Measurements from ENCODE around the gene PHOX2A.

PHOX2A gene

DNA sequence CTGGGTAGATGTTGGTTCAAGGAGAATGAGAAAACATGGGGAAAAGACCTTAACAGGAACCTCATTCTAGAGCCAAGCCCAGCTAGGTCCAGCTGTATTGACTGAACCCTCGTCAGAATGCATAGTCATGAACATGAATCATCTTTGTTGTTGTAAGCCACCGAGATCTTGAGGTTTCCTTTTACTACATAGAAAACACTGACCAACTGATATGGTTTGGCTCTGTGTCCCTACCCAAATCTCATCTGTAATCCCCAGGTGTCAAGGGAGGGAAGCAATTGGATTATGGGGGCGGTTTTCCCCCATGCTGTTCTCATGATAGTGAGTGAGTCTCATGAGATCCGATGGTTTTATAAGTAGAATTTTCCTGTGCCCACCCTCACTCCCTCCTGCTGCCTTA is 19.4 kb upstream of the PHOX2A start:
- no peak overlapping the region for H3K4me3 ChIP-seq (ENCODE audit: low read length)
- H3K36me3 ChIP-seq (ENCODE audit: insufficient read depth, low read length), result no peaks in the 10 kb centered on the region
- no peak overlapping the region for H2AFZ ChIP-seq (ENCODE audit: low read depth, low read length)
- peaks cover 7% of the 10 kb centered on the region for H3K27me3 ChIP-seq (ENCODE audit: insufficient read depth, low read length)
- no peaks in the 10 kb centered on the region for H3K9me3 ChIP-seq (ENCODE audit: low read length)
- H3K4me1 ChIP-seq (ENCODE audit: insufficient read depth, low read length), result no peaks in the 10 kb centered on the region

DNA sequence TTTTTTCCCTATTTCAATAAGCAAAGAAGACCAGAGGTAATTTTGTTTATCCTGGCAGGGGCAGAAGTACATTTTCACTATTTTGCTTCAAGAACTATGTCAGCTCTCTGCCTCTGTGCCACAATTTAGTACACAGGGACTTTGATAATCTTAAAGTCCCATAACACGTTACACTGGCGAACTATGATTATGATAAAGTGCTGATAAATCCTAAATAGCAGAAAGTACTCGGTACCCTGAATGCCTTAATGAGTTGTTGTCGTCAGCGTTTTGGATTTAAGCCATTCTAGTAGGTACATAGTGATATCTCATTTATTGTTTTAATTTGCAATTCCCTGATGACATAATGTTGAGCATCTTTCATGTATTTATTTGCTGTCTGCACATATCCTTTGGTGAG is 16.6 kb upstream of the PHOX2A start:
- H3K9me3 ChIP-seq (ENCODE audit: low read length), result no peaks in the 10 kb centered on the region
- H3K36me3 ChIP-seq (ENCODE audit: insufficient read depth, low read length), result no peaks in the 10 kb centered on the region
- H3K4me3 ChIP-seq (ENCODE audit: low read length), result no peak overlapping the region
- no peaks in the 10 kb centered on the region for H3K4me1 ChIP-seq (ENCODE audit: insufficient read depth, low read length)
- H2AFZ ChIP-seq (ENCODE audit: low read depth, low read length), result no peak overlapping the region
- no peaks in the 10 kb centered on the region for H3K27me3 ChIP-seq (ENCODE audit: insufficient read depth, low read length)

DNA sequence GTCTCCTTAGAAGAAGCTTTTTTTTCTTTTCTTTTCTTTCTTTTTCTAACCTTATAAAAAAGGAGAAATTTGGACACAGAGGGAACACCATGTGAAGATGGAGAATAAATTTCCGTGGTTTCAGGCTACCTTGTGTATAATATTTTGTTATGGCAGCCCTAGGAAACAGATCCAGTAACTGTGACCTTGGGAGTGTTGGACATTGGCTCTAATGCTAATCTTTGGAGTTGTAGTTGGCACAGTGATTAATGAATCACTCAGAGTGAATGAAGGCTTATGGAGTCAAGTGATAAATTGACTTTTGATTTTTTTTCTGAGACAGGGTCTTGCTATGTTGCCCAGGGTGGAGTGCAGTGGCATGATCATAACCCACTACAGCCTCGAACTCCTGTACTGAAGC is 15.5 kb upstream of the PHOX2A start:
- H3K9me3 ChIP-seq (ENCODE audit: low read length), result no peaks in the 10 kb centered on the region
- no peaks in the 10 kb centered on the region for H3K4me1 ChIP-seq (ENCODE audit: insufficient read depth, low read length)
- no peak overlapping the region for H2AFZ ChIP-seq (ENCODE audit: low read depth, low read length)
- H3K36me3 ChIP-seq (ENCODE audit: insufficient read depth, low read length), result no peaks in the 10 kb centered on the region
- no peaks in the 10 kb centered on the region for H3K27me3 ChIP-seq (ENCODE audit: insufficient read depth, low read length)
- no peak overlapping the region for H3K4me3 ChIP-seq (ENCODE audit: low read length)

DNA sequence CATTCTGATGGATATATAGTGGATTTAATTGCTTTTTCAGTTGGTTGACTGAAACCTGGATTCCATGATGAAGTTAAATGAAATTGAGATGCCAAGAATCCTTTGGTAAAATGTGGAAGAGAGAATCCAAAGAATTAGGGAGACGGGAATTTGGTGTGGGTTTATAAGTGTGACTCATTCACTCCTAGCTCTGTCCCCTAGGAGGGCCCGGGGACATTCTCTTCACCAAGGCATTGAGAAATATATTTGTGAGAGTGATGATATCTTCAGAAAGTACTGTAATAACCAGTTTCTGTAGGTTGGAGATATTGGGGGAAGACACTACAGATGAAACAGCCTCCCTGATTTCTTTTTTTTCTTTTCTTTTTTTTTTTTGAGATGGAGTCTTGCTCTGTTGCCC is 13.6 kb upstream of the PHOX2A start:
- H3K36me3 ChIP-seq (ENCODE audit: insufficient read depth, low read length), result no peaks in the 10 kb centered on the region
- peaks cover 3% of the 10 kb centered on the region for H3K27me3 ChIP-seq (ENCODE audit: insufficient read depth, low read length)
- H2AFZ ChIP-seq (ENCODE audit: low read depth, low read length), result no peak overlapping the region
- H3K9me3 ChIP-seq (ENCODE audit: low read length), result no peaks in the 10 kb centered on the region
- no peaks in the 10 kb centered on the region for H3K4me1 ChIP-seq (ENCODE audit: insufficient read depth, low read length)
- H3K4me3 ChIP-seq (ENCODE audit: low read length), result no peak overlapping the region

DNA sequence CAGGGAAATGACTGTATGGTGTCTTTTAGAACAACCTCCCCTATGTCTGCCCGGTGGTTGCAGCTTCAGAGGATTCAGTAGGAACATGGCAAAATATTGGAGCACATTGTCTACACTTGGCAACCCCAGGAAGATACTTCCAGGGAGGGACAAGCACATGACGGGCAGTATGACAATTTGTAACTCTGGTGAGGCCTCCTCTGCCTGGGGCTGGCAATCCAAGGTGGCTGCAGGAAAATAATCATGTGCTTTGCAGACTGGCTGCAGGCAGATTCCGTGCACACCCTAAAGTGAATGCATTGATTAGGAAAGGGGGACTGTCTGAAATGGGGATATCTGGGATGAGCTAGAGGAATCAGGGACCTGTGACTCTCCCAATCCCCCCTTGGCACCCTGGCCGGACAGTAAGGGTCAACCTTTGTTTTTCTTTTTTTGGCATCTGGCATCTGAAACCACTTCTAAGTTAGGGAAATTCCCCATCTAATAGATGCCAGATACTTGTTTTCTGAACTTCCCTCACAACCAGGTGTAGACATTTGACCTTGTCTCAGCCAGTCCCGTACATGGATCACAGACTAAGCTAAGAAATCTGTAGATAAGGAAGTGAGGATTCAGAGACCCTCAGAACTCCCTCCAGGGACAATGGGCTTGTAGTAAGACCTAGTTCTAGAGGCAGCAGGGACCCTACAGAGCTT is 10.5 kb upstream of the PHOX2A start:
- H3K9me3 ChIP-seq (ENCODE audit: low read length), result no peaks in the 10 kb centered on the region
- H3K27me3 ChIP-seq (ENCODE audit: insufficient read depth, low read length), result peaks cover 20% of the 10 kb centered on the region
- no peaks in the 10 kb centered on the region for H3K36me3 ChIP-seq (ENCODE audit: insufficient read depth, low read length)
- H2AFZ ChIP-seq (ENCODE audit: low read depth, low read length), result no peak overlapping the region
- no peak overlapping the region for H3K4me3 ChIP-seq (ENCODE audit: low read length)
- no peaks in the 10 kb centered on the region for H3K4me1 ChIP-seq (ENCODE audit: insufficient read depth, low read length)

DNA sequence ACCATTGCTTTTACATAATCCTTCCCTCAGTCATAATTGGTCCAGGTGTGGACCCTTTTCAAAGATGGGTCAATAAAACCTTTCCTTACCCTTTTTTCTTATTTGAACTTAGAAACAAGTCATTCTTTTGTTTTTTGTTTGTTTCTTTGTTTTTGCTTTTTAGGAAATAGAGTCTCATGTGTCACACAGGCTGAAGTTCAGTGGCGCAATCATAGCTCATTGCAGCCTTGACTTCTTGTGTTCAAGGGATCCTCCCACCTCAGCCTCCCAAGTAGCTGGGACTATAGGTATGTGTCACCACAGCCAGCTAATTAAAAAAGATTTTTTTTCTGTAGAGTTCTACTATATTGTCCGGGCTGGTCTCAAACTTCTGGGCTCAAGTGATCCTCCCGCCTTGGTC is 9.4 kb upstream of the PHOX2A start:
- Histone ChIP-seq H3K27me3 (ENCODE audit: insufficient read depth, low read length) (peaks cover 26% of the 10 kb centered on the region), H3K4me1 (ENCODE audit: insufficient read depth, low read length) (no peaks in the 10 kb centered on the region), H2AFZ (ENCODE audit: low read depth, low read length) (no peak overlapping the region), H3K9me3 (ENCODE audit: low read length) (no peaks in the 10 kb centered on the region), H3K36me3 (ENCODE audit: insufficient read depth, low read length) (no peaks in the 10 kb centered on the region), H3K4me3 (ENCODE audit: low read length) (no peak overlapping the region)

DNA sequence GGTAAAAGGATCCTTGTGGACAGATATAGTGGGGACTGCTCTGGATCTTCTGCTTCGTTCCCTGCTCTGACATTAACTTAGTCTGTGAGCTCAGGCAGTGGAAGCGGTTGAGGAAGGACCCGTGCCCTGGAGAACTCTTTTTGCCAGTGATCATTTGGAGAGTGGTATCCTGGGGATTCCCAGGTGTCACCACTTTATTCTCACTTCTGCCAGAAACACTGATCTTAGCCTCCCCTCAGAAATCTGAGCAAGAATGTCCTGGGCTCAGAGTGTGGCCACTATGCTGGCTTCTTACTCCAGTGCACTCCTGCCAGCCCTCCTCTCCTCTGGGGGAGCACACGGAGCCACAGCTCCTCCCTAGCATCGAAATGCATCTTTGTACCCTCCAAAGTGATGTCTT is 7.6 kb upstream of the PHOX2A start:
- Histone ChIP-seq H3K4me1 (ENCODE audit: insufficient read depth, low read length) (no peaks in the 10 kb centered on the region), H3K4me3 (ENCODE audit: low read length) (no peak overlapping the region), H2AFZ (ENCODE audit: low read depth, low read length) (no peak overlapping the region), H3K9me3 (ENCODE audit: low read length) (no peaks in the 10 kb centered on the region), H3K27me3 (ENCODE audit: insufficient read depth, low read length) (peaks cover 42% of the 10 kb centered on the region), H3K36me3 (ENCODE audit: insufficient read depth, low read length) (no peaks in the 10 kb centered on the region)

DNA sequence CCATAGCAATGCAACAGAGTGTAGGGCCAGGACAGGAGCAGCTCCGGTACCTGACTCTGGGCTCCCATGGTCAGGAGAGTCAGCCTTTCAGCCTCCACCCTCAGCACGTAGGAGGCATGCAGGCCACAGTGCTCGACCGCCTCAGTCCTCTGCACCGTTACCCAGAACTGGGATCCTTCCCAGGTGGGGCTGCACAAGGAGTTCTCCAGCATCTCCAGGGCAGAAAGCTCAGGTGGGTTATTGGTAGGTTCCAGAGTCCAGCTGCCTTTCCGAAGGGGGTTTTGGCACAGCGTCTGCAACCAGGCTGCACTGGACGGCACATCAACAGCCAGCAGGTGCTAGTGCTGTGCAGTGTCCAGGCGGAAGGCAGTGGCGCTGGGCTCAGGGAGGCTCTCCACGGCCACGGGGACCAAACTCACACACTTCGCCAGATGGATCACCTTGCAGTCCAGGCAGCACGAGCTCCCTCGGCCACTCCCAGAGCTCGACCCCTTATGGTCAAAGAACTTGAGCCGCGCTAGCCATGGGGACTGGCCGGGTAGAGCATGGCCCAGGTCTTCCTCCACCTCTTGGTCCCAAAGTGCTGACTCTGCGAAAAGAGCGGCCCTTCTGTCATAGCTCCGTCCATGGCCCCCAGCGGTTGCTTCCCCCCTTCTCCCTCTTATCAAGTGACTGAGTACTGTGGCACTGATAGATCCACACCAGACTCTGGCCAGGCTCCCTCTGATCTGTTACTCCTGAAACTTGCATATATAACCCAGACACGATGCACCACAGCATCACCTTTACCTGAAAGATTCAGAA is 6.9 kb upstream of the PHOX2A start:
- Histone ChIP-seq H3K9me3 (ENCODE audit: low read length) (no peaks in the 10 kb centered on the region), H3K27me3 (ENCODE audit: insufficient read depth, low read length) (peaks cover 49% of the 10 kb centered on the region), H3K4me3 (ENCODE audit: low read length) (no peak overlapping the region), H3K36me3 (ENCODE audit: insufficient read depth, low read length) (no peaks in the 10 kb centered on the region), H3K4me1 (ENCODE audit: insufficient read depth, low read length) (no peaks in the 10 kb centered on the region), H2AFZ (ENCODE audit: low read depth, low read length) (no peak overlapping the region)

DNA sequence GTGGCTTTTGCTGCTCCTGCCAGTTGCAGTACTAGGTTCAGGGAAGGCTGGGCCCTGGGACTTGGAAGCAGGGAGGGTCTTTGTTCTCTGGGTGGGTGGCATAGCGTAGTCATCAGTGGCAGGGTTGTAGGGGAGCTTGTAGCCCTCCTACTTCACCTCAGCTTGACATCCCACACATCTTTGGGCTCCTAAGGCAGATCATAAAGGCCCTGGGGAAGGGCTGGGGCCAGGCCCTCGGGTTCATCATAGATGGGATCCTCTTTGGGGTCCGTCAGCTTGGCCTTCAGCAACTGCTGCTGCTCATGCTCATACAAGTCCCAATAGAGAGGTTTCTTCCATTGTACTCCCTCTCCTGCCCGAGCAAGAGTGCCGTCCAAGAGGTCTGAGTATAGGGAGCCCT is 6.0 kb upstream of the PHOX2A start:
- Histone ChIP-seq H3K9me3 (ENCODE audit: low read length) (no peaks in the 10 kb centered on the region), H3K27me3 (ENCODE audit: insufficient read depth, low read length) (peaks cover 58% of the 10 kb centered on the region), H2AFZ (ENCODE audit: low read depth, low read length) (no peak overlapping the region), H3K36me3 (ENCODE audit: insufficient read depth, low read length) (no peaks in the 10 kb centered on the region), H3K4me3 (ENCODE audit: low read length) (no peak overlapping the region), H3K4me1 (ENCODE audit: insufficient read depth, low read length) (peaks cover 4% of the 10 kb centered on the region)

DNA sequence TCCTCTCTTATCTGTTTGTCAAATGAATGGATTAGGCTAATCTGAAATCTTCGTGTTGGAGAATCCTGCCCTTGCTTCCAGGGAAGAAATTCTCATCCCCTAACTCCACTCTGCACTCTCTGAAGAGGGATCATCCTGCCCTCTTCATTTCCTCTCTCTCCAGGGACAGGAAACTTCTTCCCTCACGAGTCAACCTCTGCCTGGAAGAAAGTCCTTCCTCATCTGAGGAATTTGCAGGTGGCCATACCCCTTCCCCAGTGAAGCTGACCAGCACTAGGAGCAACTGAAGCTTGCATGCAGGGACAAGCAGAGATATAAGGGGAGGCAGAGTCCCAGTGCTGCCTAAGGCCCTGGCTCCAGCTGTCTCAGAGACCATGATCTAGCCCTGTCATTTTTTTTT is 3.6 kb upstream of the PHOX2A start:
- no peak overlapping the region for H2AFZ ChIP-seq (ENCODE audit: low read depth, low read length)
- no peak overlapping the region for H3K4me3 ChIP-seq (ENCODE audit: low read length)
- H3K4me1 ChIP-seq (ENCODE audit: insufficient read depth, low read length), result peaks cover 12% of the 10 kb centered on the region
- H3K27me3 ChIP-seq (ENCODE audit: insufficient read depth, low read length), result peaks cover 75% of the 10 kb centered on the region
- H3K9me3 ChIP-seq (ENCODE audit: low read length), result peaks cover 3% of the 10 kb centered on the region
- no peaks in the 10 kb centered on the region for H3K36me3 ChIP-seq (ENCODE audit: insufficient read depth, low read length)

DNA sequence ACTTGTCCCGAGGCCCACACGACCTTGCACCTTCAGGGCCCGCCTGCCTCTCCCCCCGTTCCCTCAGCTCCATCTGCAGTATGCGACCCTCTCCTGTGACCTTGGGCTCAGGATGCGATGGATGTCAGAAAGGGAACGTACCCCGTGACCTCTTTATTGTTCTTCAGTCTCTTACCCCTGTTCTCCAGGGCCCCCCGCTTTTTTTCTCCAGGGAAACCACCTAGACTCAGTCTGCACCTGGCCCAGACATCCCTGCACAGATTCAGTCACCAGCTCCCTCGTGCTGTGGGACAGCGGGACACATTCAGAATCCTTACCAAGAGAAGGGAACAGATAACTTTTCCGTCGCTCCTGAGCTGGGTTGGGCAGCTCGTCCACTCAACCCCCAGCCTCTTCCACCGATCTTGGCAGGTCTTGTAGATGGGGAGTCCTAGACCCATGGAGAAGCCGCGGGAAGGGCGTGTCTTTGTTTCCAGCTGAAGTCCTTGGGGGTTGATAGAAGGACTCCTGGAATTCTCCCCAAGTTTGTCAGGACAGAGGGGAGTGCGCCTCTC is 1.4 kb upstream of the PHOX2A start:
- peaks cover 12% of the 10 kb centered on the region for H3K9me3 ChIP-seq (ENCODE audit: low read length)
- H3K27me3 ChIP-seq (ENCODE audit: insufficient read depth, low read length), result peaks cover 83% of the 10 kb centered on the region
- H2AFZ ChIP-seq (ENCODE audit: low read depth, low read length), result no peak overlapping the region
- no peak overlapping the region for H3K4me3 ChIP-seq (ENCODE audit: low read length)
- no peaks in the 10 kb centered on the region for H3K36me3 ChIP-seq (ENCODE audit: insufficient read depth, low read length)
- peaks cover 12% of the 10 kb centered on the region for H3K4me1 ChIP-seq (ENCODE audit: insufficient read depth, low read length)

DNA sequence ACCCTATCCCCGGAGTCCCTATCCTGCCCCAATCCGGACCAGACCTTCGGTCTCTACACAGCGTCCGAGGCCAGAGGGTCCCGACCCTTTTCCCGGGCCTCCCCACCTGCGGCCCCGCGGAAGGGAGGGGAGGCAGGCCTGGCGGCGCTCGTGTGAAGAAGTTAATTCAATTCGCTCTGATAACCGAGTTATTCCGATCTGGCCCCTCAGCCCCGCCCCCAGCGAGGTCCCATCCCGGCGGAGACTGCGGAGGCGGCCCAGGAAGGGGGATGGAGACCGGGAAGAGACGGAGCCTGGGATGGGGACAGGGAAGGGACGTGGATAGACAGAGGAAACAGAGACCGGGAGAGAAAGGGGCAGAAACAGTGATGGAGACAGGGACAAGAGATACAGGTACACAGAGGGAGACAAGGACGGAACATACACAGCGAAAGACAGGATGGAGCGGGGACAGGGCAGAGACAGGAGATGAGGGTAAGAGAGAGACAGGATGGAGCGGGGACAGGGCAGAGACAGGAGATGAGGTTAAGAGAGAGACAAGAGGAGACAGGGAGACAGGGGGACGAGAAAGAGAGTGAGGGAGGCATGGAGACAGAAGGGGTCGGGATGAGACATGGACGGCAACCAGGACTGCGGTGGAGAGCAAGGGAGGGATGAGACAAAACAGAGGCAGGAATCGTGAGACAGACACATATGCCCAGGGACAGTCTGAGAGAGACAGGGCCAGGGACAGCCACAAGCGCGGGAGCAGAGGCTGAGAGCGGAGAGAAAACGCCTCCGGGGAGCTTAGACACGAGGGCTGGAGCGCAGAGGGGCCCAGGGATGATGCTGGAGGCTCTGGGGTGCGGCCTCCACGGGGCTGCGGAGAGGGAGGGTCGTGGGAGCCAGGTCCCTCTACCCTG is 636 bp upstream of the PHOX2A start:
- H3K27me3 ChIP-seq (ENCODE audit: insufficient read depth, low read length), result peaks cover 85% of the 10 kb centered on the region
- no peaks in the 10 kb centered on the region for H3K36me3 ChIP-seq (ENCODE audit: insufficient read depth, low read length)
- H3K4me3 ChIP-seq (ENCODE audit: low read length), result peak overlapping the region; percentile 16

More for the DNA sequence above, 636 bp upstream of the PHOX2A start:
- Histone ChIP-seq H2AFZ (ENCODE audit: low read depth, low read length) (no peak overlapping the region), H3K9me3 (ENCODE audit: low read length) (peaks cover 14% of the 10 kb centered on the region), H3K4me1 (ENCODE audit: insufficient read depth, low read length) (peaks cover 12% of the 10 kb centered on the region)

Measured in neuron (in vitro differentiated cells).